Left renal cortex interstitium (tissue), 4 donors: ENCODE measurements around the gene ZER1. TPM values are rescaled to one million over a fixed set of nuclear protein-coding genes. Genes with fewer than 3 reads are reported as not detected.
"Not testable (repeated sequence)": the region's sequence is repeated elsewhere in the genome, so short reads cannot be mapped to it uniquely, and the experiment has no call there.

Source experiments
- DNase-seq, 4 donors: peaks; one replicate each; pipeline ENCODE4 v3.0.0-alpha.2; 2013; ENCODE audit warnings: low read depth in 4 of 4, low spot score in 2 of 4, missing footprints in 1 of 4
- polyA plus RNA-seq, 4 donors: library from polyadenylated mRNA; unstranded; fragments of 120-200 nt; gene quantifications; one replicate each; pipeline ENCODE4 v1.2.1, GENCODE V29; 2013; ENCODE audit not compliant: insufficient read length in 4 of 4

Gene ZER1
- 10 to 100 TPM; 33.5 to 43.9 (median 37.0) TPM for polyA plus RNA-seq

DNA sequence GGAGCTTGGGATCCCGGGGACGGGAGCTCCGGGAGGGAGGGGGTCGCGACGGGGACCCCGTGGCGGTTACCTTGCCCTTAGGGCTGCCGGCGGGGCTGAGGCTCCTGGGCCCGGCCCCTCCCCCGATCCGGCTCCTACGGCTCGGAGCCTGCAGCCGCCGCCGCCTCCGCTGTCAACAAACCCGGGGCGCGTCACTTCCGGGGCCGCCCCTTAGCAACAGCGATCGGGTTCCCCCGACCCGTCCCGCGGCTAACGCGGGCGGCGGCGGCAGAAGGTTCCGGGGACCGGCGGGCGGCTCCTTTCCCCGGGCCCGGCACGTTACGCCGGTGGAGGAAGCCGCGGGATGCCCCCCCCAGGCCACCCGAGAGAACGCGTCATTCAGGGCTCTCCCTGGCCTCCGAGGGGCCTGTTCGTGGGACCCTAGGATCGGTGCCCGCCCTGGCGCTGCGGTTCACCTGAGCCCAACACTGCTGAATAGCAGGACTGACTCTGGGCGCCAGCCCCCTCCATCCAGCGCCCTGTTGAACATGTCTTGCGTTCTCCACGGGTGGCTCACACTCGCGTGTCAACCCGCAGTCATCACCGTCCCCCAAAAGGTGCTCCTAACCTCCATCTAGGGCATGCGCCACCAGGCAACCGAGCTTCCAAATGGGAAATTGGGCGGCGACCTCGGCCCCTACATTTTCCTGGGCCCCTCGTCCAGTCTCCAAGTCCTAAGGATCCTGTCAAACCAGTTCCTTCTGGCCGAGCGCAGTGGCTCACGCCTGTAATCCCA, at the start of gene ZER1:
Gene ZER1, minus strand, starts transcription at position 183 of the 775 bp plus-strand sequence. CDS start 16,362 bp downstream, outside the sequence.
- DNase-seq: peak; percentile 52 to 81 (median 77)

GRCh38 chr9:128820665-128821583, 49.2 kb upstream of the ZER1 start:
- DNase-seq: no peak

- no peak for DNase-seq
Measured at GRCh38 chr9:128819716-128820664, 48.3 kb upstream of the ZER1 start.

GRCh38 chr9:128818839-128819715, 47.4 kb upstream of the ZER1 start:
- DNase-seq: peak in 1 of 4 donors; percentile 4

DNA sequence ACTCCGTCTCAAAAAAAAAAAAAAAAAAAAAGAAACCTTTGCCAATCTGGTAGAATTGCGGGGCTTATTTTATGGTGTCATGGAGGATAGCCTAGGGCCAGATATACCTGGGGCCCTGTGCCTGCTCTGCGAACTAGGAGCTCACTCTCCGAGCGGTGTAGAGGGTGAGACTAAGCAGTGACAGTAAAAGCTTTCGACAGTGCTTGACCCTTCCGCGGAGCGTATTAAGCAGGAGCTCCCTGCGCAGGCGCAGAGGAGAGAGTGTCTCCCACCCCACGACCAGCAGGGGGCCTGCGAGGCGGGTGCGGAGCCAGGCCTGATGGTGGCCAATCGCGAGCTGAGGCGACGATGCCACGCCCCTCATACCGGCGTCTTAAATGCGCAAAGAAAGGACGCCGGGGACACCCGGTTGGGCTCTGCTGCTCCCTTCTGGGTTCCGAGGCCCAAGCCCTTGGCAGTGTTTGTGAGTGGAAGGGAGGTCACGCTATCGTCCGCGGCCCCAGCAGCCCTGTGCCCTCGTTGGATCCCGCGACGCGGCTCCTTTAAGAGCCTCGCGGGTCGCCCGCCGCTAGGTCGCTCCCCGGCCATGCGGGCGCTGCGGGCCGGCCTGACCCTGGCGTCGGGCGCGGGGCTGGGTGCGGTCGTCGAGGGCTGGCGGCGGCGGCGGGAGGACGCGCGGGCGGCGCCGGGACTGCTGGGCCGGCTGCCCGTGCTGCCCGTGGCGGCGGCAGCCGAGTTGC, 46.5 kb upstream of the ZER1 start, which contains the start of gene ENDOG:
Gene ENDOG, plus strand, starts transcription at position 402 of the 740 bp plus-strand sequence. Its CDS starts 185 bp downstream, at position 587.
- peak; percentile 82 to 97 (median 89) for DNase-seq

DNA sequence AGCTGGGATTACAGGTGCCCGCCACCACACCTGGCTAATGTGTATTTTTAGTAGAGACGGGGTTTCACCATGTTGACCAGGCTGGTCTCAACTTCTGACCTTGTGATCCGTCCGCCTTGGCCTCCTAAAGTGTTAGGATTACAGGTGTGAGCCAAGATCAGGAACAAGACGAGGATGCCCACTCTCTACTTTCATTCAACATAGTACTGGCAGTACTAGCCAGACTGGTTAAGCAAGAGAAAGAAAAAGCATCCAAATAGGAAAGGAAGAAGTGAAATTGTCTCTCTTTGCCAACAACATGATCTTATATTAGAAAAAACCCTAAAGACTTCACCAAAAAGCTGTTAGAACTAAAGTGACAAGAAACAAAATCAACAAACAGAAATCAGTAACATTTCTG, 39.1 kb upstream of the ZER1 start:
- no peak for DNase-seq

- DNase-seq: no peak
Measured at GRCh38 chr9:128809831-128810230, 38.1 kb upstream of the ZER1 start.

DNA sequence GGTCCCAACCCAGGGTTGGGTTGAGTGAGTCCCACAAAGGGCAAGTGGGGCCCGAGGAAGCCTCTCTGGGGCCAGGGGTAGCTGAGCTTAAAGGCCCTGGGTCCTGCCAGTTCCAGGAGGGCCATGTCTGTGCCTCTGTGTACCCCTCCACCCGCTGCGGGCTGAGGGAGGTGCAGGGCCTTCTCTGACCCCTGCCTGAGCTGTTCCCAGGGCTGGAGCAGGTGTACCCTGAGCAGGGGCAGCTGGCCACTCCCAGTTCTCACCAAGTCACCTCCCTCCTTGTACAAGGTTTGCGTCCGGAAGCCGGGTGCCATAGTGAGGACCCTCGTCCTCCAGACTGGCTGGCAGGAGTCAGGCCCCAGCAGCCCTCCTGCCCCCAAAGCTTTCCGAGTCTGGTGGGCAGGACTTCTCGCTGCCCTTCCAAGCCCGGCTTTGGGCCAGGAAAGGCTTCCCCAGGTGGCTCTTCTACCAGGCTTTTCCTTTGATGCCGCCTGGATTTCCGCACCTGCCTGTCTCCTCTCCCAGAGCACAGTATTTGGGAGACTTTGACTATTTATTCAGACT, 37.4 kb upstream of the ZER1 start:
- no peak for DNase-seq

GRCh38 chr9:128808543-128808942, 36.8 kb upstream of the ZER1 start:
- no peak for DNase-seq

GRCh38 chr9:128807827-128808226, 36.1 kb upstream of the ZER1 start:
- DNase-seq: no peak

DNA sequence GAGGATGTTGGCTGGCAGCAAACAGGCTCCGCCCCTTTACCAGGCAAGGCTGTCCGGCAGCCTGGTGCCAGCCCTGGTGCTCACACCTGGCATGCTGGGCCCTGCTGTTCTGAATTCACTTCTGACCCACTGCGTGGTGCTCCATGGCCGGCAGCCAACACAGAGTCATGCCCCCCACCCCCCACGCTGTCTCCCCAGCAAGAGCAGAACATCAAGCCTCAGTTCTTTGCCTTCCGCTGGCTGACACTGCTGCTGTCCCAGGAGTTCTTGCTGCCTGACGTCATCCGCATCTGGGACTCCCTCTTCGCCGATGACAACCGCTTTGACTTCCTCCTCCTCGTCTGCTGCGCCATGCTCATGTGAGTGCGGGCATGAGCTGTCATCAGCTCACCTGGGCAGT, 33.9 kb upstream of the ZER1 start:
- no peak for DNase-seq

- DNase-seq: no peak
Measured at GRCh38 chr9:128802482-128802881, 30.8 kb upstream of the ZER1 start.

DNA sequence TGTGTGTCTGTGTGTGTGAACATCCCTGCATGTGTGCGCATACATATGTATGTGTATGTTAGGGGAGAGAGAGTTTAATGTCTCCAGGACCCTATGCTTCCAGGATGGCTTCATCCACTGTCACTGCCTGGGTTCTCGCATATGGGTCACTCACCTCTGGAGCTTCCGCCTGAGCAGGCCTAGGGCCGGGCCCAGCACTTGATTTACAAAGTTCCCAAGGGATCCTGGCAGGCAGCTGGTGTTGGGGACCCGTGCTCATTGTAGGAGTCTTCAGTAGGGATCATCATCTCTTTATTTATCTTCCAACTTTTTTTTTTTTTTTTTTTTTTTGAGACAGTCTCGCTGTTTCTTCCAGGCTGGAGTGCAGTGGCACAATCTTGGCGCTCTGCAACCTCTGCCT, 28.3 kb upstream of the ZER1 start:
- no peak for DNase-seq

GRCh38 chr9:128798896-128799295, 27.2 kb upstream of the ZER1 start:
- no peak for DNase-seq

DNA sequence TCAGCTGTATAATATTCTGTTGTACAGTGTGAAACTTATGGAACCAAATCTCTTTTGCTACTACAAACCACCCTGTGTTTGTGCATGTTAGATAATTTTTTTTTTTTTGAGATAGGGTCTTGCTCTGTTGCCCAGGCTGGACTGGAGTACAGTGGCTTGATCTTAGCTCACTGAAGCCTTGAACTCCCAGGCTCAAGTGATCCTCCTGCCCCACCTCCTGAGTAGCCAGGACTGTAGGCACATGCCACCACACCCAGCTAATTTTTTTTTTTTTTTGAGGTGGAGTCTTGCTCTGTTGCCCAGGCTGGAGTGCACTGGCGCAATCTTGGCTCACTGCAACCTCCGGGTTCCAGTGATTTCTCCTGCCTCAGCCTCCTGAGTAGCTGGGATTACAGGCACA, 23.2 kb upstream of the ZER1 start:
- DNase-seq: not testable (repeated sequence)

- DNase-seq: no peak
Measured at GRCh38 chr9:128792978-128793686, 21.4 kb upstream of the ZER1 start.

GRCh38 chr9:128792134-128792533, 20.4 kb upstream of the ZER1 start:
- DNase-seq: no peak

DNA sequence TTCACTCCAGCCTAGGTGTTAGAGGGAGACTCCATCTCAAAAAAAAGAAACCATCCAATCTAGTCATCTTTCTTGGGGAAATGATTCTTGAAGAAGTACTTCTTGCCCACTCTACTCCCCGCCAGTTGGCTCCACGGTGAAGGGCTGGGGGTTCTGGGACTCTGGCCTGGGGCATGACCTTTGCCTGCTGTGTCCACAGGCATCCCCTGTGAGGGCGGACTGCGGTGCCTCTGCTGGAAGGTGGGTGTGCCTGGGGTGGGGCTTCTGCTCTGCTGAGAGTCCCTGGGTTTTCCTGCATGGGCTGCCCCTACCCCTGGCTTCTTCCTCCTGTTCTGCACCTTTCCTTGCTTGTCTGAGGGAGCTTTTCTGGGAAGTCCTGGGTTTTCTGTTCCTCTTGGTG, 18.8 kb upstream of the ZER1 start:
- DNase-seq: no peak
